Thyroid gland (tissue), 4 donors: ENCODE measurements around the gene PRMT2.

Source experiments
- CTCF ChIP-seq, 6 experiments: fragments of 200-600 bp in 3 of 6; fragments of 450-650 bp in 3 of 6; sonication (generic) in 3 of 6; IDR thresholded peaks; one replicate each; pipeline ENCODE4 v1.5.1; 2016 to 2019; ENCODE audit warnings: antibody characterized with exemption in 6 of 6, mild to moderate bottlenecking in 2 of 6, inconsistent platforms in 1 of 6, moderate library complexity in 1 of 6
- POLR2A ChIP-seq, 2 donors: fragments of 450-650 bp; IDR thresholded peaks; one replicate each; pipeline ENCODE4 v1.6.1; 2017; ENCODE audit warnings: antibody characterized with exemption in 2 of 2, mild to moderate bottlenecking in 2 of 2, moderate library complexity in 1 of 2

GRCh38 chr21:46608672-46609111 lies 26.8 kb upstream of the PRMT2 start:
- TF ChIP-seq CTCF (IDR thresholded peaks at IDR 0.05), result no peak
- no peak for TF ChIP-seq POLR2A (IDR thresholded peaks at IDR 0.05)
